ENCODE data around the gene SHH.

SHH gene

GRCh38 chr7:155860461-155860839, 48.2 kb upstream of the SHH start:
- H3K9me3 ChIP-seq (ENCODE audit: insufficient read depth, low read length): no peaks in the 10 kb centered on the region
- no peaks in the 10 kb centered on the region for H3K36me3 ChIP-seq (ENCODE audit: low read length)
- H3F3A ChIP-seq (ENCODE audit: insufficient read depth): no peaks in the 10 kb centered on the region
- no peak overlapping the region for H3K4me2 ChIP-seq (ENCODE audit: low read depth, low read length, poor library complexity, severe bottlenecking)
- TF ChIP-seq EZH2phosphoT487 (conservative IDR thresholded peaks at IDR 0.05; ENCODE audit: low read length) (no peak), CTCF (IDR thresholded peaks at IDR 0.05; ENCODE audit: insufficient read depth, low read length, poor library complexity, severe bottlenecking) (no peak)
- no peaks in the 10 kb centered on the region for H3K79me2 ChIP-seq (ENCODE audit: insufficient read depth, low read length)
- H3K9me2 ChIP-seq (replicated peaks; ENCODE audit: insufficient read depth, low read length): no peaks in the 10 kb centered on the region
- H3K27me3 ChIP-seq (ENCODE audit: low read length): no peaks in the 10 kb centered on the region
- no peak overlapping the region for H3K27ac ChIP-seq (ENCODE audit: low read depth, low read length)
- no peak overlapping the region for H3K9ac ChIP-seq (ENCODE audit: low read length)
- H4K20me1 ChIP-seq (ENCODE audit: low read depth, low read length): no peaks in the 10 kb centered on the region
- H3K4me3 ChIP-seq (ENCODE audit: insufficient read depth, low read length, poor library complexity, severe bottlenecking): no peak overlapping the region
- H2AFZ ChIP-seq (ENCODE audit: low read depth, low read length, severe bottlenecking): no peak overlapping the region

- no peak overlapping the region for H3K9ac ChIP-seq (ENCODE audit: low read length)
- H2AFZ ChIP-seq (ENCODE audit: low read depth, low read length, severe bottlenecking): no peak overlapping the region
- no peaks in the 10 kb centered on the region for H3K9me2 ChIP-seq (replicated peaks; ENCODE audit: insufficient read depth, low read length)
- H3K36me3 ChIP-seq (ENCODE audit: low read length): no peaks in the 10 kb centered on the region
- no peaks in the 10 kb centered on the region for H3F3A ChIP-seq (ENCODE audit: insufficient read depth)
- TF ChIP-seq EZH2phosphoT487 (conservative IDR thresholded peaks at IDR 0.05; ENCODE audit: low read length) (no peak), CTCF (IDR thresholded peaks at IDR 0.05; ENCODE audit: insufficient read depth, low read length, poor library complexity, severe bottlenecking) (no peak)
- no peak overlapping the region for H3K4me3 ChIP-seq (ENCODE audit: insufficient read depth, low read length, poor library complexity, severe bottlenecking)
- no peaks in the 10 kb centered on the region for H3K9me3 ChIP-seq (ENCODE audit: insufficient read depth, low read length)
- H4K20me1 ChIP-seq (ENCODE audit: low read depth, low read length): no peaks in the 10 kb centered on the region
- no peak overlapping the region for H3K4me2 ChIP-seq (ENCODE audit: low read depth, low read length, poor library complexity, severe bottlenecking)
- H3K79me2 ChIP-seq (ENCODE audit: insufficient read depth, low read length): no peaks in the 10 kb centered on the region
- no peak overlapping the region for H3K27ac ChIP-seq (ENCODE audit: low read depth, low read length)
- H3K27me3 ChIP-seq (ENCODE audit: low read length): no peaks in the 10 kb centered on the region
Measured at GRCh38 chr7:155858521-155859061, 46.3 kb upstream of the SHH start.

GRCh38 chr7:155857141-155857540, 44.9 kb upstream of the SHH start:
- Histone ChIP-seq H3K4me2 (ENCODE audit: low read depth, low read length, poor library complexity, severe bottlenecking) (no peak overlapping the region), H3K79me2 (ENCODE audit: insufficient read depth, low read length) (no peaks in the 10 kb centered on the region), H3K9me3 (ENCODE audit: insufficient read depth, low read length) (no peaks in the 10 kb centered on the region), H3F3A (ENCODE audit: insufficient read depth) (no peaks in the 10 kb centered on the region), H4K20me1 (ENCODE audit: low read depth, low read length) (no peaks in the 10 kb centered on the region), H3K27me3 (ENCODE audit: low read length) (no peaks in the 10 kb centered on the region), H3K36me3 (ENCODE audit: low read length) (no peaks in the 10 kb centered on the region), H3K4me3 (ENCODE audit: insufficient read depth, low read length, poor library complexity, severe bottlenecking) (no peak overlapping the region), H3K9ac (ENCODE audit: low read length) (no peak overlapping the region), H2AFZ (ENCODE audit: low read depth, low read length, severe bottlenecking) (no peak overlapping the region), H3K27ac (ENCODE audit: low read depth, low read length) (no peak overlapping the region), H3K9me2 (replicated peaks; ENCODE audit: insufficient read depth, low read length) (no peaks in the 10 kb centered on the region)
- no peak for TF ChIP-seq CTCF (IDR thresholded peaks at IDR 0.05; ENCODE audit: insufficient read depth, low read length, poor library complexity, severe bottlenecking)
- TF ChIP-seq EZH2phosphoT487 (conservative IDR thresholded peaks at IDR 0.05; ENCODE audit: low read length): no peak
